RWPE2 (cell line): Measurements from ENCODE around the gene ANGPTL4.

Source experiments
- ATAC-seq: fragments of 200-7000 bp; cut with Tn5 transposase; 3 replicates; pipeline ENCODE4 v1.9.1; 2021; ENCODE audit warnings: low read depth
- DNase-seq: peaks from one replicate; pipeline ENCODE4 v3.0.0-alpha.2; 2020; ENCODE audit warnings: low spot score
- H3K27ac ChIP-seq: fragments of 450-650 bp; 2 replicates; pipeline ENCODE4 v1.5.1; 2017; ENCODE audit warnings: mild to moderate bottlenecking; ENCODE audit not compliant: poor library complexity, severe bottlenecking
- H3K27me3 ChIP-seq: fragments of 250-450 bp; sonication (Bioruptor Pico); 2 replicates; pipeline ENCODE4 v1.5.1; 2021; ENCODE audit warnings: mild to moderate bottlenecking, moderate library complexity; ENCODE audit not compliant: insufficient read depth, poor library complexity, severe bottlenecking
- H3K36me3 ChIP-seq: fragments of 250-450 bp; sonication (Bioruptor Pico); 2 replicates; pipeline ENCODE4 v1.5.1; 2020; ENCODE audit warnings: low read depth, mild to moderate bottlenecking, moderate library complexity
- H3K4me1 ChIP-seq: fragments of 250-450 bp; sonication (Bioruptor Pico); 2 replicates; pipeline ENCODE4 v1.5.1; 2021; ENCODE audit warnings: mild to moderate bottlenecking, moderate library complexity; ENCODE audit not compliant: insufficient read depth, poor library complexity, severe bottlenecking
- H3K4me3 ChIP-seq: fragments of 250-450 bp; sonication (Bioruptor Pico); 2 replicates; pipeline ENCODE4 v1.5.1; 2021; ENCODE audit warnings: mild to moderate bottlenecking, moderate library complexity; ENCODE audit not compliant: severe bottlenecking
- H3K9me3 ChIP-seq: fragments of 250-450 bp; sonication (Bioruptor Pico); 2 replicates; pipeline ENCODE4 v1.5.1; 2021; ENCODE audit warnings: mild to moderate bottlenecking, moderate library complexity; ENCODE audit not compliant: severe bottlenecking
- TF ChIP-seq, protein P1 (sequence below): fragments of 450-650 bp; IDR thresholded peaks from one replicate; pipeline ENCODE4 v1.5.1; 2017; ENCODE audit warnings: mild to moderate bottlenecking, moderate library complexity; ENCODE audit not compliant: poor library complexity, severe bottlenecking

Gene ANGPTL4

DNA sequence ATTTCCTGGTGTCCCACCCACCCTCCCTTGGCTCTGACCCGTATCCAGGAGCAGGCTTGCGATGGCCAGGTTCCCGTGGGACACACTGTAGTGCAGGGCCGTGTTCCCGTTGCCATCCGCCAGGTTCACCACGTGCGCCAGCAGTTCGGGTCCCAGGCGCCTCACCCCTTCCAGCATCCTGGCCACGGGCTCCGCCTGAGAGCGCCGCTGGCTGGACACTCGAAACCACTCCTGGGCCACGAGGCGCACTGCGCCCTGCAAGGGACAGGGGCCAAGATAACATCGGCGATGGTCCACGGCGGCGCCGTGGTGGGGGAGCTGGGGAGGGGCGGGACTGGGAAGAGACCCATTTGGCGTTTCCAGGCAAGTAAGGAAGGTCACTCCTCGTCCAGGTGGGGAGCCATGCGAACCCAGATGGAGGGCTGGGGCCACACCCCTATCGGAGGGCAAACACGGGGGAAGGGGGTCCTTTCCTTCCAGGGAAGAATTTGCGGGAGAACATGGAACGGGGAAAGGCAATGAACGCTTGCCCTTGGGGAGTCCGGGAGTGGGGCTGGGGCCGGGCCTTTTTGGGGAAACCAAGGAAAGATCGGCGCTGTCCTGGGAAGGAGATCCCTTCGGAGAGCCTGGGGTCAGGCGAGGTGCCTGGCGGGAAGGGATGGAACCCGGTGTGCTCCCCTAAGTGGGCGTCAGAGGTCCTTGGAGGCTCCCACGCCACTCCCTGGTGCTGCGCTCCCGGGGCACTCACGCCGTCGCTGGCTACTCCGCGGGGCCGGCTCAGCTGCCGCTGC is 30.8 kb upstream of the ANGPTL4 start:
- no peak for DNase-seq
- ATAC-seq: no peak
- TF ChIP-seq, protein P1, sequence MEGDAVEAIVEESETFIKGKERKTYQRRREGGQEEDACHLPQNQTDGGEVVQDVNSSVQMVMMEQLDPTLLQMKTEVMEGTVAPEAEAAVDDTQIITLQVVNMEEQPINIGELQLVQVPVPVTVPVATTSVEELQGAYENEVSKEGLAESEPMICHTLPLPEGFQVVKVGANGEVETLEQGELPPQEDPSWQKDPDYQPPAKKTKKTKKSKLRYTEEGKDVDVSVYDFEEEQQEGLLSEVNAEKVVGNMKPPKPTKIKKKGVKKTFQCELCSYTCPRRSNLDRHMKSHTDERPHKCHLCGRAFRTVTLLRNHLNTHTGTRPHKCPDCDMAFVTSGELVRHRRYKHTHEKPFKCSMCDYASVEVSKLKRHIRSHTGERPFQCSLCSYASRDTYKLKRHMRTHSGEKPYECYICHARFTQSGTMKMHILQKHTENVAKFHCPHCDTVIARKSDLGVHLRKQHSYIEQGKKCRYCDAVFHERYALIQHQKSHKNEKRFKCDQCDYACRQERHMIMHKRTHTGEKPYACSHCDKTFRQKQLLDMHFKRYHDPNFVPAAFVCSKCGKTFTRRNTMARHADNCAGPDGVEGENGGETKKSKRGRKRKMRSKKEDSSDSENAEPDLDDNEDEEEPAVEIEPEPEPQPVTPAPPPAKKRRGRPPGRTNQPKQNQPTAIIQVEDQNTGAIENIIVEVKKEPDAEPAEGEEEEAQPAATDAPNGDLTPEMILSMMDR: no peak
- peaks cover 18% of the 10 kb centered on the region for H3K27me3 ChIP-seq
- H3K4me1 ChIP-seq: no peaks in the 10 kb centered on the region
- no peaks in the 10 kb centered on the region for H3K9me3 ChIP-seq
- no peak overlapping the region for H3K4me3 ChIP-seq
- no peaks in the 10 kb centered on the region for H3K36me3 ChIP-seq
- no peak overlapping the region for H3K27ac ChIP-seq

DNA sequence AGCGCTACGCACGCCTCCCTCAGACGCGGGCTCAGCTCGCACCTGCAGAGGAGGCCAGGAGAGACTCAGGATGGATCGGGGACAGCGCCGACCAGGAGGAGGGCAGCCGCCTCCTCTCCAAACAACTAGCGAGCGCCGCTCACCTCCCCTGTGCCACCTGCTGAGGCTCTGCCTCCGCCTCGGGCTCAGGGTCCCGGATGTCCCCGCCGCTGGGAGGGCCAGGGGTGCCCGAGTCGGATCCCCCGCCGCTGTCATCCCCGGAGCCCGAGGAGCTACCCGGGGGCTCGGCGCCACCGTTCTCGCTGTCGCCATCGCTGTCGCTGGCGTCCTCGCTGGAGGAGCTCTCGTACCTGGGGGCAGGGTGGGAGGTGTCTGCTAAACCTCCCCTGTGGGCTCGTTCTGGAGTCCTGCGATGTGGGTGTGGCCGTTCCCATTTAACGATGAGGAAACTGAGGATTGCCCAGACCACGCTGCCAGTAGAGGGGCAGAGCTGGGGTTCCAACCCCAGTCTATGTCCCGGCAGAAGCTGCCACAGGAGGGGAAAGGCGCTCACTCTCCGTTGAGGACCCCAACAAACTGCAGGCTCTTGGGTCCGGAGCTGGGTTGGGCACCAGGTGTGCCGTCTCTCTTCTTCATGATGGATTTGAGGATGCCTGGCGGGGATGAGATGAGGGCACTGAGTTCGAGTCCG is 30.0 kb upstream of the ANGPTL4 start:
- H3K4me3 ChIP-seq: peak overlapping the region; percentile 39
- no peak overlapping the region for H3K27ac ChIP-seq

DNA sequence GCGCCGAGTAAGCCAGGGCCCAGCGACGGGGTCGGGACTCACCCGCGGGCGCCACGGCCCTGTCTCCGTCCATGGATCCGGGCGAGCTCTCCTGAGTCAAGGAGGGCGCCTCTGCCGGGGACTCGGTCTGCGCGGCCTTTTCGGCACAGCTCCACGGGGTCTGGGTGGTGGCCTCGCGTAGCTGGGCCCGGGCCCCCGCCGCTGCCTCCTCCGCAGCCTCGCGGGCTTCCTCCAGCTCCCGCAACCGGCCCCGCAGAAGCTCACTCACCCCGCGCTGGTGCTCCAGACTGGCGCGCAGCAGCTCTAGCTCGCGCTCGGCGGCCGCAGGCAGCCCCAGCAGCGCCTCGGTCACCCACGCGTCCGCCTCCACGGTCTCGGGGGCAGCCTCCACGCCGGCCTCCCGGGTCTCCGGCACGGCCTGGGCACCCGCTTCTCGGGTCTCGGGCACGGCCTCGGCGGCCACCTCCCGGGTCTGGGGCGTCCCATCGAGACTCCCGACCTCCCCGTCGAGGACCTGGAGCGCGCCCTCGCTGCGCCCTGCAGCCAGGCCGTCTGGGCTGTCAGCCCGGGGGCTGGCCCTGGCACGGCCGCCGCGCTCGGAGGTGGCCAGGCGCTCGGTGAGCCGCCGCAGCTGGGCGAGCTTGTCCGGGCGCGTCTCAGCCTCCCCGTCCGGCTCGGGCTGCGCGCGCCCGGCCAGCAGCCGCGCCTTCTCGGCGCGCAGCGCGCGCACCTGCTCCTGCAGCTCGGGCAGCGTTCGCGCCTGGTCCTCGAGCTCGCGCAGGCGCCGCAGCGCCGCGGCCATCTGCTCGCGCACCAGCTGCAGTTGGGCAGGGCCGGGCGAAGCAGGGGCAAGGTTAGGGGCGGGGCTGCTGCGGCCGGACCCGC is 29.3 kb upstream of the ANGPTL4 start:
- no peak overlapping the region for H3K27ac ChIP-seq
- H3K36me3 ChIP-seq: no peaks in the 10 kb centered on the region
- H3K4me3 ChIP-seq: peak overlapping the region; percentile 39
- H3K4me1 ChIP-seq: no peaks in the 10 kb centered on the region
- ATAC-seq (peak; percentile 75), DNase-seq (no peak)
- H3K27me3 ChIP-seq: peaks cover 18% of the 10 kb centered on the region
- TF ChIP-seq, protein P1: no peak
- H3K9me3 ChIP-seq: no peaks in the 10 kb centered on the region

More for the DNA sequence above, 30.0 kb upstream of the ANGPTL4 start:
- no peaks in the 10 kb centered on the region for H3K36me3 ChIP-seq
- H3K9me3 ChIP-seq: no peaks in the 10 kb centered on the region
- DNase-seq: no peak
- TF ChIP-seq, protein P1: no peak
- H3K4me1 ChIP-seq: no peaks in the 10 kb centered on the region
- ATAC-seq: peak; percentile 22; the same call in 1 of the 3 replicates
- peaks cover 18% of the 10 kb centered on the region for H3K27me3 ChIP-seq

DNA sequence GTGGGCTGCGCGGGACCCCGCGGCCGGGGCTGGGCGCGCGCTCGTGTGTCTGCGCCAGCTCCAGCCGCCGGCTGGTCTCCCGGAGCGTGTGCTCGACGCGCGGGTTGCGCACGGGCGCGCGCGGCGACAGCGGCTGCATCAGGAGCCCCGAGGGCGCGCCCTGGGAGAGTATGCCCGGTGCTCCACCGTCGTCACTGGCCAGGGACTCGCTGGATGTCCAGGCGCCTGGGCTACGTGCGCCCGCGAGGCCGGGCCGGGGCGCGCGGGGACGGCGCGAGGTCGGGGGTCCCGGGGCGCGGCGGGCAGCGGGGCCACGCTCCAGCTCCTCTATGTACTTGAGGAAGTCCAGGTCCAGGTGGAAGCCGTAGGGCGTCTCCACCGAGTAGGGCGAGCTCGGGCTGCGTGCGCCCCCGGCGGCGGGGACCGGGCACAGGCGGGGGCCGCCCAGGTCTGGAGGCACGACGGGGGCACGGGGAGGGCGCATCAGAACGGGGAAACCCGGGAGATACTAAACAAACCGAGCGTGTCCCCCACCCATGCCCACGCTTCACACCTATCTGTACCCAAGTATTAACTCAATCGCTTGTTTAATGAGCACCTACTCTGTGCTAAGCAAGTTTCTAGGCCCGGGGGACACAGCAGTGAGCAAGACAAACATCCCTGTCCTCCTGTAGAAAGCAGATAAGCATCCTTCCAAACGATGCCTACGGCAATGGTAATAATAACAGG is 28.4 kb upstream of the ANGPTL4 start:
- no peaks in the 10 kb centered on the region for H3K9me3 ChIP-seq
- H3K4me1 ChIP-seq: no peaks in the 10 kb centered on the region
- H3K4me3 ChIP-seq: peak overlapping the region; percentile 39
- TF ChIP-seq, protein P1: peak; percentile 39
- no peak for DNase-seq
- H3K27ac ChIP-seq: no peak overlapping the region
- no peak; the same call in 2 of the 3 replicates for ATAC-seq
- H3K27me3 ChIP-seq: peaks cover 18% of the 10 kb centered on the region
- H3K36me3 ChIP-seq: no peaks in the 10 kb centered on the region
